ENCODE data around the gene CUX1. TPM values are rescaled to one million over a fixed set of nuclear protein-coding genes. Genes with fewer than 3 reads are reported as not detected.

The CUX1 gene
- total and polyA plus RNA-seq, 2 of the 13 experiments (the other 11 are each of a cell fraction or from before 2014, with no cell fraction given), result 13.7 to 14.9 TPM

- TF ChIP-seq ZNF687 (CRISPR knock-in tag; IDR thresholded peaks at IDR 0.05), result peak; percentile 52
- 0 out of 2 replicates have a peak, but pooled peaks have one; percentile 37 for TF ChIP-seq TFAP4 (IDR thresholded peaks at IDR 0.05; ENCODE audit: borderline replicate concordance, low read depth)
- TF ChIP-seq ZBTB7A (CRISPR knock-in tag; IDR thresholded peaks at IDR 0.05), result 0 out of 2 replicates have a peak, but pooled peaks have one; percentile 45
- TF ChIP-seq SKIL (CRISPR knock-in tag; IDR thresholded peaks at IDR 0.05; ENCODE audit: borderline replicate concordance), result no peak
- TF ChIP-seq ZSCAN29 (CRISPR knock-in tag; conservative IDR thresholded peaks at IDR 0.05), result no peak
- TF ChIP-seq ZNF33A (CRISPR knock-in tag; IDR thresholded peaks at IDR 0.05; ENCODE audit: borderline replicate concordance), result no peak
- no peak for TF ChIP-seq ZNF550 (CRISPR knock-in tag; IDR thresholded peaks at IDR 0.05; ENCODE audit: borderline replicate concordance)
- TF ChIP-seq SMARCC2 (IDR thresholded peaks at IDR 0.05), result no peak
- no peak for TF ChIP-seq ZSCAN31 (CRISPR knock-in tag; IDR thresholded peaks at IDR 0.05; ENCODE audit: low read depth)
- TF ChIP-seq CTCF (CRISPR knock-in tag; IDR thresholded peaks at IDR 0.05), result peak; percentile 95
- TF ChIP-seq HOXA7 (CRISPR knock-in tag; IDR thresholded peaks at IDR 0.05), result no peak
- no peak for TF ChIP-seq ZNF256 (CRISPR knock-in tag; conservative IDR thresholded peaks at IDR 0.05)
- TF ChIP-seq ZGPAT (CRISPR knock-in tag; IDR thresholded peaks at IDR 0.05), result 0 out of 2 replicates have a peak, but pooled peaks have one; percentile 34
- no peak for TF ChIP-seq ZNF574 (CRISPR knock-in tag; IDR thresholded peaks at IDR 0.05)
Measured at GRCh38 chr7:102279537-102280400, 462.3 kb downstream of the CUX1 start (continued).
